GM12892 (cell line): Measurements from ENCODE around the gene FBLN5. TPM values are rescaled to one million over a fixed set of nuclear protein-coding genes. Genes with fewer than 3 reads are reported as not detected.

Experiments
- DNase-seq: peaks from one replicate; pipeline ENCODE4 v3.0.0; 2011; ENCODE audit not compliant: insufficient read length
- FAIRE-seq: peaks from 2 replicates; lab custom pipeline; 2011; peaks lifted over from hg19 to GRCh38; lab: Jason Lieb, UNC
- POLR2A ChIP-seq: IDR thresholded peaks from 2 replicates; pipeline ENCODE4 v1.6.1; 2011; ENCODE audit warnings: low read depth, low read length, control low read depth
- POLR2AphosphoS5 ChIP-seq: IDR thresholded peaks from 2 replicates; pipeline ENCODE4 v1.6.1; 2011; ENCODE audit warnings: low read depth, low read length, control low read depth
- TAF1 ChIP-seq: IDR thresholded peaks from 2 replicates; pipeline ENCODE4 v1.6.1; 2011; ENCODE audit warnings: low read depth, mild to moderate bottlenecking, control low read depth, low read length, borderline replicate concordance
- polyA plus RNA-seq: library from polyadenylated mRNA; unstranded; fragments of >200 nt; gene quantifications from one replicate; pipeline ENCODE4 v1.2.1, GENCODE V29; 2012; ENCODE audit warnings: missing spikeins, inconsistent platforms; ENCODE audit not compliant: missing spikeins

Gene FBLN5, protein sequence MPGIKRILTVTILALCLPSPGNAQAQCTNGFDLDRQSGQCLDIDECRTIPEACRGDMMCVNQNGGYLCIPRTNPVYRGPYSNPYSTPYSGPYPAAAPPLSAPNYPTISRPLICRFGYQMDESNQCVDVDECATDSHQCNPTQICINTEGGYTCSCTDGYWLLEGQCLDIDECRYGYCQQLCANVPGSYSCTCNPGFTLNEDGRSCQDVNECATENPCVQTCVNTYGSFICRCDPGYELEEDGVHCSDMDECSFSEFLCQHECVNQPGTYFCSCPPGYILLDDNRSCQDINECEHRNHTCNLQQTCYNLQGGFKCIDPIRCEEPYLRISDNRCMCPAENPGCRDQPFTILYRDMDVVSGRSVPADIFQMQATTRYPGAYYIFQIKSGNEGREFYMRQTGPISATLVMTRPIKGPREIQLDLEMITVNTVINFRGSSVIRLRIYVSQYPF
- 0.11 TPM for polyA plus RNA-seq

DNA sequence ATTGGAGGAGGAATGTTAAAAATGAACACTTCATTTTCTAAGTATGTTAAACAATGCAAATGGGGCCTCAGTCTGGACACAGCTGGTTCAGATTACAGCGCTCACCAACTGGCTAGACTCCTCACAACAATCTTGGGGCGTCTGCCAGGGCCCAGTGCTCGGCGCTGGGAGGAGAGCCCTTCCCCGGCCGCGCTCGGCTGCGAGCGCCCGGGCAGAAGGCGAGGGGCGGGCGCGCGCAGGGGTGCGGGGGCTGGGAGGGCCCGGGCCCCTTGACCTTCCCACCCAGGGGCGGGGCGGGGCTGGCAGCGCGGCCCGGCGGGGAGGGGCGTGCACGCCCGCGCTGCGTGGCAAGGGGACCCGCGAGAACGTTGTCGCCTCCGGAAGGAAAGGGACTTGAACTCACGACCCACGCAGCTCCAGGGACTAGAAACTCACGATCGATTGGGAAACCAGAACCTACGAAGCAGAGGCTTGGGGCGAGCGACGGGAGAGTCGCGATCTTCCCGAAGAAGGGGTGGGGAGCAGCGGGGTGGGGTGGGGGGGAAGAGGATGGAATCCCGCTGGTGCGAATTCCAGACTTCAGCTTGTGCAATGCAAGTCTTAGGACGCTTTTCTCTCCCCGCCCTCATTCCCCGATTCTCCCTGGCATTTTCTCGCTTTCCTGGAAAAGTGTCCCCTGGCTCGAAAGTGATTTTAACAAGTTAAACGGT is at the start of gene FBLN5:
TSS of gene FBLN5 (minus strand) at position 220 of the 710 bp plus-strand sequence. CDS start 465 bp downstream, outside the sequence.
- no peak for TF ChIP-seq POLR2A
- no peak for TF ChIP-seq TAF1
- TF ChIP-seq POLR2AphosphoS5 = no peak
- DNase-seq (no peak), FAIRE-seq (no peak)

DNA sequence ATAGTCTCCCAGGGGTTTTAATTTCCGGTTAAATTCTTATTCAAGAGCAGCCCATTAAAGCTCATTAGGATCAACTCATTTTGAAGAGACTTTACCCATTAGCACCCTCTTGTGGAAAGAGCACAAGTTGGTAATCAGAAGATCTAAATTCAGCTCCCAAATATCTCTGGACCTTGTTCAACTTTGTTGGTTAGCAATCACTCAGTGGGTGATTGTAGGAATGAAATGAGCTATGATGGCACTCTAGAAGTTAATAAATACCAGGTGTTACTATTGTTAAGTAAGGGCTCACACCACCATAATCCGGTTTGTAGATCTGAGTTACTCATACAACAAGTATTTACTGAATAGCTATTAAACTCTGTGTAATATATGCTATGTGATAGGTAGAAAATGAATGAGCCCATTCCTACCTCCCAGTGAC is 49.5 kb upstream of the FBLN5 start:
- FAIRE-seq = no peak
- TF ChIP-seq POLR2AphosphoS5 (no peak), TAF1 (no peak), POLR2A (no peak)
- no peak for DNase-seq

DNA sequence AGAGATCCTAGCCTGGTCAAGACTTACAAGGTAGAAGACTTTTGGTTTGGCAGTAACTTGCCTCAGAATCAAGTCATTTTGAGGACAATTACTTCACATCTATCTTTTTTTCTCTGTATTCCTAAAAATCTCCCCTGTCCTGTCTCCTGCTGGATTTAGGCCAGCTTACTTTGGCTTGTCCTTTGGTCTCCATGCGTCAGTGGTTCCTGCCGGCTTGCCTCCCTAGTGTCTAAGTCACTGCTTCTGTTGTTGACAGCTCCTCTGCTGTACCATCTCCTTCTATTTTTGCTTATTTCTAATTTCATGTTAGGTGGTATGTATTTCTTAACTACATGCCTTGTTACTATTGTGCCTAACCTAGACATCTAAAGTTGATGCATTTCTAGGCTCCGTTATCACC is 39.7 kb upstream of the FBLN5 start:
- FAIRE-seq (no peak), DNase-seq (no peak)
- TF ChIP-seq TAF1 = no peak
- no peak for TF ChIP-seq POLR2A
- TF ChIP-seq POLR2AphosphoS5 = no peak

- DNase-seq = no peak
- FAIRE-seq = no peak
- TF ChIP-seq POLR2AphosphoS5 (no peak), TAF1 (no peak)
Measured at GRCh38 chr14:91985521-91986255, 38.2 kb upstream of the FBLN5 start.

DNA sequence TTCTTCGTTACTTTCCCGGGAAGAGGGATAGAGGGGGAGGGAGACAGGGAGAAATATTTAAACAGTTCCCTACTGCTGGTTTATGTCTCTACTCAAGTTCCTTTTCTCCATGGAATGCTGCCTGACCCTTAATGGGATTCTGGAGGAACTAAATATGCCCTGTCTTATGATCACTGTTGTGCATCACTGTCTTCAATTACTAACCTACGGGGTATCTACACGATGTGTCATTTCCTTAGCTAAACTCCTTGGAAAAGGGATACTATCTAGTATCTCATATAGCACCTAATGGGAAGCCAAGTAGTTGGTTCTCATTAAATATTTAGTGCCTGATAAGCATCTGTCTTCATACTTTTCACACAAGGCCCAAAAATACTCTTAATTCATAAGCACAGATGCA is 37.5 kb upstream of the FBLN5 start:
- TF ChIP-seq POLR2A = no peak
- no peak for TF ChIP-seq POLR2AphosphoS5
- no peak for TF ChIP-seq TAF1
- FAIRE-seq (no peak), DNase-seq (no peak)

- DNase-seq (no peak), FAIRE-seq (no peak)
- TF ChIP-seq POLR2AphosphoS5 = no peak
- TF ChIP-seq TAF1 = no peak
- TF ChIP-seq POLR2A = no peak
Measured at GRCh38 chr14:91983588-91983987, 36.1 kb upstream of the FBLN5 start.

GRCh38 chr14:91980157-91980556 is 32.7 kb upstream of the FBLN5 start:
- DNase-seq (no peak), FAIRE-seq (peak; percentile 81)
- TF ChIP-seq POLR2A (no peak), TAF1 (no peak), POLR2AphosphoS5 (no peak)

DNA sequence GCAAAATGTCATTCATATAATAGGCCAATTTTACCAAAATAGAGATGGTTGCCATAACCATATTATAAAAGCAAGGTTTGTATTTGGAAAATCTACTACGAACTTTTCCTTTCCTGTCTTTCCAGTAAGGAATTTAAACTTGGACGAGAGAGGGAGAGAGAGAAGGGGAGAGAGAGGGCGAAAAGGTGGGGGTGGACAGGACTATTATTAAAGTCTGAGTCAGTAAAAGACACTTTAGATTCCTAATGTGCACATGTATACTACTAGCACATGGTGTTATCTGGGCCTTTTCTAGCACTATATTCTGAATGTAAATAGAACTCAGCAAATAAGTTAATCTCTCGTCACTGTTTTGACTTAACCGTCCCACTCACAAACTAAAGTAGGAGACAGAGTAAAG is 30.4 kb upstream of the FBLN5 start:
- DNase-seq = no peak
- TF ChIP-seq POLR2A (no peak), POLR2AphosphoS5 (no peak), TAF1 (no peak)
- no peak for FAIRE-seq

GRCh38 chr14:91975763-91976162 is 28.3 kb upstream of the FBLN5 start:
- DNase-seq (no peak), FAIRE-seq (no peak)
- TF ChIP-seq TAF1 = no peak
- TF ChIP-seq POLR2AphosphoS5 = no peak
- TF ChIP-seq POLR2A = no peak

- no peak for DNase-seq
- no peak for TF ChIP-seq TAF1
- no peak for FAIRE-seq
Measured at GRCh38 chr14:91971188-91971778, 23.8 kb upstream of the FBLN5 start.

DNA sequence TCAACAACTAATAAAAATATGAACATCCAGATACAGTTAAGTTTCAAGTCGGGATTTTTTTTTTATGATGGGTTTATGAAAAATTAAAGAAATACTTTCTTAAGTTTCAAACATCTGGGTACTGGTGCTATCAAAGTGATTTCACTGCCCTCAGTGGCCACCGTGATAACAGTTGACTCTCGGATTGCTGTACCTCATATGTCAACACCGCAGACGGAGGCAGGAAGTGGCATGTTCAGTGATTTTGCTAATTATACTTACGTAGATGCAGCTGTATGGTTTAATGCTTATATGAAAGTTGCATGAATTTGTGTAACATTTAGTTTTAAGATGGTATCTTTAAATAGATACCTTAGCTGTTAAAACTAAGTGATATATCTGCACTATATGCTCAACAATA is 20.8 kb upstream of the FBLN5 start:
- peak; percentile 53 for FAIRE-seq
- TF ChIP-seq POLR2A = no peak
- no peak for TF ChIP-seq TAF1
- no peak for TF ChIP-seq POLR2AphosphoS5
- DNase-seq = no peak
